ENCODE measurements around the gene GPR55. TPM values are rescaled to one million over a fixed set of nuclear protein-coding genes. Genes with fewer than 3 reads are reported as not detected.

Gene GPR55
- total RNA-seq, 2 experiments from 2014 or later: 1.5 to 1.6 TPM

GRCh38 chr2:230873661-230874401, 51.2 kb downstream of the GPR55 start:
- H3K27me3 Mint-ChIP-seq: no peaks in the 10 kb centered on the region
- ChIA-PET POLR2A (no interaction called here), CTCF (interaction anchor here (1.5 to 2.5 kb wide), 4 partner anchors 9 to 113 kb away, joined by 5 to 7 read pairs (median 6); partner anchors contain the start of genes GPR55 and ITM2C)
- intact Hi-C loops (cut with micrococcal nuclease): no loop called here
- peaks cover 36% of the 10 kb centered on the region for H3K4me1 Mint-ChIP-seq (ENCODE audit: low read depth)
- H3K9me3 Mint-ChIP-seq: no peaks in the 10 kb centered on the region
- peak; percentile 43 for DNase-seq
- H3K27ac Mint-ChIP-seq: no peak overlapping the region
- no peak overlapping the region for H3K4me3 Mint-ChIP-seq
- H3K36me3 Mint-ChIP-seq: peaks cover 1% of the 10 kb centered on the region

- Mint-ChIP-seq H3K27ac (no peak overlapping the region), H3K27me3 (no peaks in the 10 kb centered on the region), H3K4me1 (ENCODE audit: low read depth) (peaks cover 35% of the 10 kb centered on the region), H3K36me3 (peaks cover 1% of the 10 kb centered on the region), H3K4me3 (no peak overlapping the region), H3K9me3 (no peaks in the 10 kb centered on the region)
- intact Hi-C loops (cut with micrococcal nuclease): no loop called here
- ChIA-PET CTCF (interaction anchor here (1.0 to 2.5 kb wide), 7 partner anchors 9 to 114 kb away, joined by 3 to 7 read pairs (median 5); partner anchors contain the start of genes GPR55 and ITM2C), POLR2A (interaction anchor here (0.8 kb wide), 1 partner anchor 9 kb away, joined by 4 read pairs; the partner anchor contains the start of gene ITM2C)
- DNase-seq: peak; percentile 50
These were observed 51.9 kb downstream of the GPR55 start for GRCh38 chr2:230872968-230873660.

- no peak for DNase-seq
- no peaks in the 10 kb centered on the region for H3K9me3 Mint-ChIP-seq
- peaks cover 28% of the 10 kb centered on the region for H3K4me1 Mint-ChIP-seq (ENCODE audit: low read depth)
- H3K36me3 Mint-ChIP-seq: peaks cover 1% of the 10 kb centered on the region
- no peak overlapping the region for H3K4me3 Mint-ChIP-seq
- CTCF ChIA-PET: interaction anchor here (1.0 to 2.5 kb wide), 7 partner anchors 8 to 115 kb away, joined by 3 to 7 read pairs (median 5); partner anchors contain the start of genes GPR55 and ITM2C
- no peak overlapping the region for H3K27ac Mint-ChIP-seq
- H3K27me3 Mint-ChIP-seq: no peaks in the 10 kb centered on the region
- intact Hi-C loops (cut with micrococcal nuclease): no loop called here
- POLR2A ChIA-PET: interaction anchor here (0.8 kb wide), 1 partner anchor 8 kb away, joined by 4 read pairs; the partner anchor contains the start of gene ITM2C
These were observed 52.7 kb downstream of the GPR55 start for GRCh38 chr2:230872151-230872967.

- peaks cover 4% of the 10 kb centered on the region for H3K27me3 Mint-ChIP-seq
- H3K4me3 Mint-ChIP-seq: no peak overlapping the region
- H3K36me3 Mint-ChIP-seq: no peaks in the 10 kb centered on the region
- H3K27ac Mint-ChIP-seq: no peak overlapping the region
- peaks cover 32% of the 10 kb centered on the region for H3K4me1 Mint-ChIP-seq (ENCODE audit: low read depth)
- POLR2A ChIA-PET: no interaction called here
- CTCF ChIA-PET: interaction anchor here (0.9 to 2.5 kb wide), 4 partner anchors 47 to 116 kb away, joined by 3 to 7 read pairs (median 4); partner anchors contain the start of gene GPR55
- H3K9me3 Mint-ChIP-seq: no peaks in the 10 kb centered on the region
- DNase-seq: no peak
- intact Hi-C loops (cut with micrococcal nuclease): no loop called here
These were observed 53.5 kb downstream of the GPR55 start for GRCh38 chr2:230871361-230872150.

GRCh38 chr2:230870544-230871360, 54.3 kb downstream of the GPR55 start:
- ChIA-PET CTCF (interaction anchor here (0.9 kb wide), 1 partner anchor 46 kb away, joined by 3 read pairs; no protein-coding TSS in a partner anchor), POLR2A (no interaction called here)
- H3K4me1 Mint-ChIP-seq (ENCODE audit: low read depth): peaks cover 38% of the 10 kb centered on the region
- H3K9me3 Mint-ChIP-seq: no peaks in the 10 kb centered on the region
- H3K27ac Mint-ChIP-seq: no peak overlapping the region
- H3K4me3 Mint-ChIP-seq: no peak overlapping the region
- H3K27me3 Mint-ChIP-seq: peaks cover 4% of the 10 kb centered on the region
- DNase-seq: no peak
- intact Hi-C loops (cut with micrococcal nuclease): no loop called here
- no peaks in the 10 kb centered on the region for H3K36me3 Mint-ChIP-seq

GRCh38 chr2:230869914-230870543, 55.0 kb downstream of the GPR55 start:
- POLR2A ChIA-PET: no interaction called here
- Mint-ChIP-seq H3K4me3 (no peak overlapping the region), H3K4me1 (ENCODE audit: low read depth) (peaks cover 41% of the 10 kb centered on the region), H3K27me3 (peaks cover 4% of the 10 kb centered on the region), H3K27ac (no peak overlapping the region), H3K36me3 (no peaks in the 10 kb centered on the region), H3K9me3 (no peaks in the 10 kb centered on the region)
- no peak for DNase-seq
- intact Hi-C loops (cut with micrococcal nuclease): no loop called here
- CTCF ChIA-PET: no interaction called here

- peaks cover 41% of the 10 kb centered on the region for H3K4me1 Mint-ChIP-seq (ENCODE audit: low read depth)
- no peak overlapping the region for H3K4me3 Mint-ChIP-seq
- no peak for DNase-seq
- ChIA-PET POLR2A (no interaction called here), CTCF (no interaction called here)
- intact Hi-C loops (cut with micrococcal nuclease): no loop called here
- no peaks in the 10 kb centered on the region for H3K9me3 Mint-ChIP-seq
- no peak overlapping the region for H3K27ac Mint-ChIP-seq
- no peaks in the 10 kb centered on the region for H3K36me3 Mint-ChIP-seq
- peaks cover 5% of the 10 kb centered on the region for H3K27me3 Mint-ChIP-seq
These were observed 55.8 kb downstream of the GPR55 start for GRCh38 chr2:230868947-230869913.

GRCh38 chr2:230868161-230868946, 56.7 kb downstream of the GPR55 start:
- no peak overlapping the region for H3K4me3 Mint-ChIP-seq
- H3K27me3 Mint-ChIP-seq: peaks cover 5% of the 10 kb centered on the region
- ChIA-PET CTCF (no interaction called here), POLR2A (no interaction called here)
- no peaks in the 10 kb centered on the region for H3K9me3 Mint-ChIP-seq
- H3K36me3 Mint-ChIP-seq: no peaks in the 10 kb centered on the region
- H3K4me1 Mint-ChIP-seq (ENCODE audit: low read depth): peaks cover 37% of the 10 kb centered on the region
- intact Hi-C loops (cut with micrococcal nuclease): no loop called here
- no peak overlapping the region for H3K27ac Mint-ChIP-seq
- DNase-seq: no peak
